Ammon's horn (tissue), 1 donor: ENCODE results near the gene ADGRD1.
A peak's percentile ranks its signal among the peaks of the same experiment; 100 is the strongest.

ENCODE experiments used
- DNase-seq: peaks from one replicate; pipeline ENCODE4 v3.0.0-alpha.2; 2016; ENCODE audit warnings: low spot score

The ADGRD1 gene

DNA sequence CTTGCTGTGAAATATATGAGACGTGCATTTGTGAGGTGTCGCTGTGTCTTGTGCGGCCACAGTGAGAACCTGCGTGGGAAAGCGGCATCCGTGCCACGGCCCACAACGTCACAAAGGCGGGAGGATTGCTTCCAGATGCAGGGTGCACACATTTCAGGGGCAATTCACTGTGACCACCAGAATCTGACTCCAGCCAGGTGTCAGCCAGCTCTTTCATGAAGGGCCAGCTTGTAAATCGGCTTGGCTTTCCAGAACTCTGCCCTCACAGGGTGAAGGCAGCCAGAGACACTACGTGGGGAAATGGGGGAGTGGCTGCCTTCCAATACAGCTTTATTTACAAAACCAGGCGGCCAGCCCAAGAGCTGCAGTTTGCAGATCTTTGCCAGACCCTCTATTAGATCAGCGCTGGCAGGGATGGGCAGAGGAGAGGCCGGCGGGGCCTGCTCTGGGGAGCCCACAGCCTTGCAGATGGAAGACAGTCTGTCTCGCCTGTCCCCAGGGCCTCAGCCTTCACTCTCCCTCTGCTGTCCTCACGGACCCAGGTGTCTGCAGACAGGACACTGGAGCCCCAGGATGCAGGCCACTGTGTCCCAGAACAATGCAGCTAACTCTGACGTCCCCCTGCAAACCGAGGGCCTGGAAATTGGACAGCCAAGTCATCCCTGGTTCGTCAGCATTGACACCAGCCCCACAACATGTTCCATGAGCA, 53.5 kb downstream of the ADGRD1 start:
- DNase-seq: peak; percentile 55

- DNase-seq: no peak
These were observed 54.0 kb downstream of the ADGRD1 start for GRCh38 chr12:131007740-131008117.

- DNase-seq: no peak
These were observed 54.6 kb downstream of the ADGRD1 start for GRCh38 chr12:131008131-131008912.

GRCh38 chr12:131008913-131009270, 55.2 kb downstream of the ADGRD1 start:
- DNase-seq: no peak

DNA sequence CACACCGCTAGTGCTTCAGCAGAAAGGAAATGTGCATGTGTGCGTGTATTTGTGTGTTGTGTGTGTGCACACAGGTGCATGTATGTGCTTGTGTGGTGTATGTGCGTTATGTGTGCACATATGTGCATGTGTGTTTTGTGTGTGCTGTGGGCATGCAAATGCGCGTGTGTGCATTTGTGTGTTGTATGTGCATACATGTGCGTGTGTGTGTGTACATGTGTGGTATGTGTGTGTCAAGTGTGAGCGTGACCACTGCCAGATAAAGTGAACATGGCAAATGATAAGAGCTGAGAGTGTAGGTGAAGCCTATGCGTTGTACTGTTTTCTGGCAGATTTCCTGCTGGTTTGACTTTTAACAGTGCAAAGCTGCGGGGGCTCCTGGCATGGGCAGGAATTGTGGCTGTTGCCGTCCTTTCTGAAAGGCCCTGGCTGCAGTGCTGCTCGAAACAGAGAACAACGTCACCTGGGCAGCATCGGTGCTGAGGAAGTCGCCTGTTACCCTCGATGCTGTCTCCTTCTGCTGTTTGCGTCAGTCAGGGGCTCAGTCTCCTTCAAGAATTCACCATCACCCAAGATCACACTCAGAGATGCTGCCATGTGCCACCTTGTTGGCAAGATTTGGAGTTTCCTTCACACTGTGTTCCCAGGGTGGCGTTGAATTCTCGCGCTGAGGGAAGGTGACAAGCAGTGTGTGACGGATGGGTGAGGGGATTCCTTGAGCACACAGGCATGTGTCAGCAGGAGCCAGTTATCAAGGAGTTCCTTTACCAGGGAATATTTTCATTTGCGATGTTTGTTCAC, 56.1 kb downstream of the ADGRD1 start:
- DNase-seq: no peak

GRCh38 chr12:131010396-131011131, 56.9 kb downstream of the ADGRD1 start:
- no peak for DNase-seq

- no peak for DNase-seq
These were observed 57.7 kb downstream of the ADGRD1 start for GRCh38 chr12:131011165-131012079.

DNA sequence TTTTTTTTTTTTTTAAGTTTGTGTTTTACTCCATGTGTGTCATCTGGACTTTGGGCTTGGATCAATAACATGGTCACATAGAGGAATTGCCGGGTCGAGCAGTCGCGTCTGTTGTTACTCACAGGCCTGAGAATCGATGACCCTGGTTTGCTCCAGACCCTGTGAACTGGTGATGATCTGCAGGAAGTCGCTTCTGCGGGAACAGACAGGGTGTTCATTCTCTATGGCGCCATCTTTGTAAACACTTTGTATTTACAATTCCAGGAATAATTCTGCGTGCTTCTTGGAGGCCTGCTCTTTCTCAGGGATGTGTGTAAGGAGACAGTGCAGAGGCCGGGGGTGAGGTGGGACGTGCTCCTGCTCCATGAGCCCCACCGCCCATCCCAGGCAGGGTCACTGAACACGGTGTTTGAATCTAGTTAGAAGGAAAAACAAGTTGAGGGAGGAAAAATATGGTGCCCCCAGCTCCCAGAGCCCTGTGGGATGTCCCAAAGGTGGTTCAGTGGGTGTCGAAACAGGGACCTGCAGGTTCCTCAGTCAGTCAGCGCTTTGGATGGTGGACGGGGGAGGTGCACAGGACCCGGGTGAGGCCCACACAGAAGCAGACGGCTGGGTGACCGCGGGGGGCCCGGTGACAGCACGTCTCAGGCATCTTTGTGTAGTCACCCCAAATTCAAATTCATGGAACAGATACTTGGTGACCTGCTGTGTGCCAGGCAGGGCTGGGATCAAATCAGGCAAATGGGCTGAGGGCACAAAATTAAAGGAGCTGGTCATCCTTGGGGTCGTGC, 58.8 kb downstream of the ADGRD1 start:
- DNase-seq: no peak

DNA sequence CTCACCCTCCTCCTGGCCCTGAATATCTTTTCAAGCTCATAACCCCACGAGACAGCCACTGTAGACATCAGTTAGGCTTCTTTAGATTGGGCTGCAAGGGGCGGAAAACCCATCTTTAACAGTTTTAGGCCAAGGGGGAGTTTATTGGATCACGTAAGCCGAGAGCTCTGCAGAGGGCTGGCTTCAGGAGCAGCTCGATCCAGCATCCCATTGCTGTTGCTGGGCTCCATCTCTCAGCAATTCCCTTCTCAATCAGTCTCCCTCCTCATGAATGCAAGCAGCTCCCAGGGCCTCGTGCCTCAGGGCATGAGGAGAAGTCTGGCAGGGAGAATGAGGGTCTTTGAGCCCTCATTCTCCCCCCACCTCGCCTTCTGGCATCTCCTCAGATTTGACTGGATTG, 59.4 kb downstream of the ADGRD1 start:
- no peak for DNase-seq

DNA sequence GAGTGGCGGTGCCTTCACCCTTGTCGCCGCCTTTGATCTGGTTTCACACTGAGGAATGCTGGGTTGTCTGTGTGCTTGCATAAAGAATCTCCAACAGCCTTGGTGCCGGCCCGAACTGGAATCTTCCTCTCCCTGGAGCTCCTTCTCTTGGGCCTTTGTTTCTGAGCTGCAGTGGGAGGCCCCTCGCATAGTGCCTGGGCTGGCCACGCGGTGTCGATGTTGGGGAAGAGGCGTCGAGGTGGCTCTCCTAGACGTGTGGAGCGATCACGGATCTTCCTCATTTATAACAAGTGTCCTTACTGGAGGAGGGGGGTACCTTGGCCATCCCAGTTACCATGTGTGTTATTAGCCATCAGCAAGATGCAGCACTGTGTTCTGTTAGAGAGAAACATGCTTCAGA, 60.6 kb downstream of the ADGRD1 start:
- DNase-seq: no peak

DNA sequence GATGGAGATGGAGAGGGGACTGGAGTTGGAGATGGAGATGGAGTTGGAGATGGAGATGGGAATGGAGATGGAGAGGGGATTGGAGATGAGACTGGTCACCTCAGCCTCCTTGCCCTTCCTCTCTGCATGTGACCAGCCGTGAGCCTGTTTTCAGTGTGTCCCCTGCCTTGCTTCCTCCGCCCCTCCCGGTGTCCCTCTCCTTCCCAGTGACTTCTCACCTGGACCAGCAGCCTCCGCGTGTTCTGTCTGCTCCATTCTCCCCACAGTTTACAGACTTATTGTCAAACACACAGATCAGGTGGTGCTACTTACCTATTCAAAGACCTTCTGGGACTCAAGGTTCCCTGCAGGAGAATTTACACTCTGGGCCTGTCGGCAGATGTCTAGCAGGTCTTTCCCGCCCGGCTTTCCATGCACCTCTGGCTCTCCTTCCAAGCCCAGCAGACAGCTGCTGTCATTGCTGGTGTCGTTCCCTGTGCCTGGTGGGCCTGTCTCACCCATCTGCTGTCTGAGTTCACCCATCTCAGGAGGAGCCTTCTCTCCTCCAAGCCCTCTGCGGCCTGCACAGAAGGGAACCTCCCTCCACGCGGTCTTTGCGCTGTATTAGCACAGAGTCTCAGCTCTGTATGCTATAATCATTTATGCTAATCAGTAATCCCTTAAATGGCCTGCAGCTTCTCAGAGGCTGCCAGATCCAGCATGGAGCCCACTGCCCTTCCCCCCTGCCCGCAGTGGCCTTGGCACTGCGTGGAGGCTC, 62.1 kb downstream of the ADGRD1 start:
- no peak for DNase-seq

DNA sequence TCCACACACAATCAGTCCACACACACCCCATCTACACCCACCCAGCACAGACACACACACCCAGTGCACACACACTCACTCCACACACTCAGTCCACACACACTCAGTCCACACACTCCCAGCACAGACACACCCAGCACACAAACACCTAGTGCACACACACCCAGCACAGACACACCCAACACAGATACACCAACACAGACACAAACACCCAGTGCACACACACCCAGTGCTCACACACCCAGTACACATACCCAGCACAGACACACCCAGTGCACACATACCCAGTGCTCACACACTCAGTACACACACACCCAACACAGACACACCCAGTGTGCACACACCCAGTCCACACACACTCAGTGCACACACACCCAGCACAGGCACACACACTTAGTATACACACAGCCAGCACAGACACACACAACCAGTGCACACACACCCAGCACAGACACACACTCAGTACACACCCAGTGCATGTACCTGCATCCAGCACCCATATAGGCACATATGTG, 63.8 kb downstream of the ADGRD1 start:
- no peak for DNase-seq

GRCh38 chr12:131018019-131018620, 64.4 kb downstream of the ADGRD1 start:
- DNase-seq: no peak

DNA sequence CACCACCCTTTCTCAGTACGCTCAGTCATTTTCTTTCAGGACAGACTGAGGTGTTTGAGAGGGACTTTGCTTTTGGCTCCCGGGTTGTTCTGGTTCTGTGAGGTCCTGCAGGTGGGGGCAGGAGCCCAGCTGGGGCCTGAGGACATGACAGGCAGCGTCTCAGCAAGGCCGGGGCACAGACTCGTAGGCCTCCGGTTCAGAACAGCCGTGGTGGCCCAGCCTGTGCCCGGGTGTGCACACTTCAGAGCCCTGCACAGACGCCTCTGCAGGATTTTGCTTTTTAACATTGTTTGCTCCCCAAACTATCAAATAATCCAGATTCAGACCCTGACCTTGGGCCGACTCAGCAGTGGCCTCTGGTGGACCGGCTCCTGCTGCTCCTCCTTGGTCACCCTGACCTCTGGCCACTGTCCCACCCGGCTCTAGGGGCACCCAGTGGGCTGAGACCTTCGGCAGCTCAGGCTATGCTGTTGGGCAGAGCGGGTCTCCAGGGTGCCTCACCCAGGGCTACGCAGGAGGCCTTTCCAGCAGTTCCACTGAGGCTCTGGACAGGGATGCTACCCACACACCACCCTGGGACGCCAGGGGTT, 65.2 kb downstream of the ADGRD1 start:
- no peak for DNase-seq

DNA sequence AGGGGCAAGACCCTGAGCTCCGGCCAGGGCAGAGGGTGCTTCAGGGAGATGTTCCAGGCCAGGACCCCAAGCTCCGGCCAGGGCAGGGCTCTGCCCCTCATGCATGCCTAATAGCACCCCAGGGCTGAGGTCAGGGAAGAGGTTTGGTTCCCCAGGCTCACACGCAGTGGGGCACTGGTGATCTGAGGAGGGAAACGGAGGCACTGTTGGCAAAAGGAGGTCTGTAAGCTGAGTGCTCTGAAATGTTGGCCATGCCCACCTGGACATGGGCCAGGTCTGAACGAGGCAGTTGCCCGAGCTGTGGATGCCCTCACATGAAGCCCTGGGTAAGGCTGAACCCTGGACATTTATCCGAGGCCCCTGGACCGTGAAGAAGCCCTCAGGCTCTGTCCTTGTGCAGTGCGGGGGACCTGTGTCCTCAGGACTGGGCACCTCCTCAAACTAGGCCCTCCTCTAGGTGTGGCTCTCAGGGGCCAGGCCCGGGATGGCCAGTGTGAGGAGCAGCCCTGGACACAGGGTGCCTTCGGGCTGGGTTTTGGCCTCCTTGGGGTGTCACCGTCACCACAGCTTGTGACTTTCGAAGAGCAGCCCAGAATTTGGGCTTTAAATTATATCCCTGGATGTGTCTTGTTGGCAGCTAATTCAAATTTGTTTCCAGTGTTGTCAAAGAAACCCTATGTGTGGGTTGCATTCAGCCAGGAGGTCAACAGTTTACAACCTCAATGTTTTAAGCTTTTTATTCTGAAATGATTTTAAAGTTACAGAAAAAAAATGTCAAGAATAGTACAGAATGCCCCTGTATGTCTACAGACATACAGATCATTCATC, 66.8 kb downstream of the ADGRD1 start:
- DNase-seq: no peak

- DNase-seq: no peak
These were observed 67.4 kb downstream of the ADGRD1 start for GRCh38 chr12:131021154-131021541.

GRCh38 chr12:131024026-131024425, 70.3 kb downstream of the ADGRD1 start:
- no peak for DNase-seq

GRCh38 chr12:131024721-131025120, 71.0 kb downstream of the ADGRD1 start:
- no peak for DNase-seq
